GM18858 (cell line): ENCODE results near the gene CDX2.

Experiments used
- ATAC-seq: cut with Tn5 transposase; IDR thresholded peaks from one replicate; pipeline ENCODE4 v1.9.1; 2021; ENCODE audit not compliant: unreplicated experiment

The CDX2 gene

GRCh38 chr13:27933118-27933517 lies 36.0 kb downstream of the CDX2 start:
- no peak for ATAC-seq

- ATAC-seq = no peak
Measured at GRCh38 chr13:27929868-27930267, 39.2 kb downstream of the CDX2 start.

- no peak for ATAC-seq
Measured at GRCh38 chr13:27928805-27929753, 40.0 kb downstream of the CDX2 start.

- ATAC-seq = no peak
Measured at GRCh38 chr13:27928353-27928804, 40.7 kb downstream of the CDX2 start.

- no peak for ATAC-seq
Measured at GRCh38 chr13:27927444-27928352, 41.4 kb downstream of the CDX2 start.

GRCh38 chr13:27926644-27927434 lies 42.3 kb downstream of the CDX2 start:
- ATAC-seq = no peak

- no peak for ATAC-seq
Measured at GRCh38 chr13:27925220-27925991, 43.7 kb downstream of the CDX2 start.

- no peak for ATAC-seq
Measured at GRCh38 chr13:27924529-27925141, 44.5 kb downstream of the CDX2 start.

GRCh38 chr13:27923794-27924528 lies 45.2 kb downstream of the CDX2 start:
- no peak for ATAC-seq

GRCh38 chr13:27922883-27923612 lies 46.1 kb downstream of the CDX2 start:
- ATAC-seq = no peak

GRCh38 chr13:27921961-27922882 lies 46.9 kb downstream of the CDX2 start:
- no peak for ATAC-seq

- no peak for ATAC-seq
Measured at GRCh38 chr13:27921421-27921960, 47.6 kb downstream of the CDX2 start.

- ATAC-seq = no peak
Measured at GRCh38 chr13:27920677-27921420, 48.3 kb downstream of the CDX2 start.

GRCh38 chr13:27919934-27920676 lies 49.0 kb downstream of the CDX2 start, which contains the start of gene PDX1:
TSS of gene PDX1 (plus strand) at chr13:27920000. CDS start at chr13:27920139, 139 bp downstream.
- no peak for ATAC-seq

- peak; percentile 47 for ATAC-seq
Measured at GRCh38 chr13:27919659-27919933, 49.5 kb downstream of the CDX2 start.
